ENCODE data around the gene CLIP2.

CLIP2 gene

DNA sequence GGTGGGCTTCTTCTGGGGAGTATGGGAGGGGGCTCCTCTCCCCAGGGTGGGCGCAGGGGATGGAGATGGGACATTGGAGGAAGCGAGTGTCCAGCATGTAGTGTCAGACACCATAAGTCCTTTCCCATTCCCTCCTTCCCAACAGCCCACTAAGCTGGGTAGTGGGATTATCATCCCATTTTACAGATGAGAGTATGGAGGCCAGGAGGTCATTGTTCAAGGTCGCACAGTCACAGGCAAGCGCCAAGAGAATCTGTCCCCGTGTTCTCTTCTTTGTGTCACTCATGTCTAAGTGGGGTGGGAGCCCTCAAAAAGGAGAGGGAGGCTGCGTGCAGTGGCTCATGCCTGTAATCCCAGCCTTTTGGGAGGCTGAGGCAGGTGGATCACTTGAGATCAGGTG is 64.8 kb downstream of the CLIP2 start:
- TF ChIP-seq EP300 (IDR thresholded peaks at IDR 0.05; ENCODE audit: borderline replicate concordance) (no peak), TAF1 (IDR thresholded peaks at IDR 0.05; ENCODE audit: low read depth) (no peak), ZBTB7A (IDR thresholded peaks at IDR 0.05; ENCODE audit: low read depth) (no peak), NFIC (IDR thresholded peaks at IDR 0.05) (no peak), CEBPB (IDR thresholded peaks at IDR 0.05) (no peak), TEAD4 (IDR thresholded peaks at IDR 0.05) (no peak), FOXM1 (IDR thresholded peaks at IDR 0.05; ENCODE audit: borderline replicate concordance, low read depth) (no peak), EGR1 (IDR thresholded peaks at IDR 0.05) (no peak), RAD21 (IDR thresholded peaks at IDR 0.05; ENCODE audit: low read depth) (no peak), CREB1 (IDR thresholded peaks at IDR 0.05; ENCODE audit: low read depth) (no peak), YY1 (IDR thresholded peaks at IDR 0.05; ENCODE audit: low read depth) (no peak)
- TF ChIP-seq, protein P1, sequence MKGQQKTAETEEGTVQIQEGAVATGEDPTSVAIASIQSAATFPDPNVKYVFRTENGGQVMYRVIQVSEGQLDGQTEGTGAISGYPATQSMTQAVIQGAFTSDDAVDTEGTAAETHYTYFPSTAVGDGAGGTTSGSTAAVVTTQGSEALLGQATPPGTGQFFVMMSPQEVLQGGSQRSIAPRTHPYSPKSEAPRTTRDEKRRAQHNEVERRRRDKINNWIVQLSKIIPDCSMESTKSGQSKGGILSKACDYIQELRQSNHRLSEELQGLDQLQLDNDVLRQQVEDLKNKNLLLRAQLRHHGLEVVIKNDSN (IDR thresholded peaks at IDR 0.05): no peak
- TF ChIP-seq, protein P2, sequence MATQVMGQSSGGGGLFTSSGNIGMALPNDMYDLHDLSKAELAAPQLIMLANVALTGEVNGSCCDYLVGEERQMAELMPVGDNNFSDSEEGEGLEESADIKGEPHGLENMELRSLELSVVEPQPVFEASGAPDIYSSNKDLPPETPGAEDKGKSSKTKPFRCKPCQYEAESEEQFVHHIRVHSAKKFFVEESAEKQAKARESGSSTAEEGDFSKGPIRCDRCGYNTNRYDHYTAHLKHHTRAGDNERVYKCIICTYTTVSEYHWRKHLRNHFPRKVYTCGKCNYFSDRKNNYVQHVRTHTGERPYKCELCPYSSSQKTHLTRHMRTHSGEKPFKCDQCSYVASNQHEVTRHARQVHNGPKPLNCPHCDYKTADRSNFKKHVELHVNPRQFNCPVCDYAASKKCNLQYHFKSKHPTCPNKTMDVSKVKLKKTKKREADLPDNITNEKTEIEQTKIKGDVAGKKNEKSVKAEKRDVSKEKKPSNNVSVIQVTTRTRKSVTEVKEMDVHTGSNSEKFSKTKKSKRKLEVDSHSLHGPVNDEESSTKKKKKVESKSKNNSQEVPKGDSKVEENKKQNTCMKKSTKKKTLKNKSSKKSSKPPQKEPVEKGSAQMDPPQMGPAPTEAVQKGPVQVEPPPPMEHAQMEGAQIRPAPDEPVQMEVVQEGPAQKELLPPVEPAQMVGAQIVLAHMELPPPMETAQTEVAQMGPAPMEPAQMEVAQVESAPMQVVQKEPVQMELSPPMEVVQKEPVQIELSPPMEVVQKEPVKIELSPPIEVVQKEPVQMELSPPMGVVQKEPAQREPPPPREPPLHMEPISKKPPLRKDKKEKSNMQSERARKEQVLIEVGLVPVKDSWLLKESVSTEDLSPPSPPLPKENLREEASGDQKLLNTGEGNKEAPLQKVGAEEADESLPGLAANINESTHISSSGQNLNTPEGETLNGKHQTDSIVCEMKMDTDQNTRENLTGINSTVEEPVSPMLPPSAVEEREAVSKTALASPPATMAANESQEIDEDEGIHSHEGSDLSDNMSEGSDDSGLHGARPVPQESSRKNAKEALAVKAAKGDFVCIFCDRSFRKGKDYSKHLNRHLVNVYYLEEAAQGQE (IDR thresholded peaks at IDR 0.05; ENCODE audit: low read depth): no peak
- TF ChIP-seq, protein P3, sequence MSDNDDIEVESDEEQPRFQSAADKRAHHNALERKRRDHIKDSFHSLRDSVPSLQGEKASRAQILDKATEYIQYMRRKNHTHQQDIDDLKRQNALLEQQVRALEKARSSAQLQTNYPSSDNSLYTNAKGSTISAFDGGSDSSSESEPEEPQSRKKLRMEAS (IDR thresholded peaks at IDR 0.05): no peak

DNA sequence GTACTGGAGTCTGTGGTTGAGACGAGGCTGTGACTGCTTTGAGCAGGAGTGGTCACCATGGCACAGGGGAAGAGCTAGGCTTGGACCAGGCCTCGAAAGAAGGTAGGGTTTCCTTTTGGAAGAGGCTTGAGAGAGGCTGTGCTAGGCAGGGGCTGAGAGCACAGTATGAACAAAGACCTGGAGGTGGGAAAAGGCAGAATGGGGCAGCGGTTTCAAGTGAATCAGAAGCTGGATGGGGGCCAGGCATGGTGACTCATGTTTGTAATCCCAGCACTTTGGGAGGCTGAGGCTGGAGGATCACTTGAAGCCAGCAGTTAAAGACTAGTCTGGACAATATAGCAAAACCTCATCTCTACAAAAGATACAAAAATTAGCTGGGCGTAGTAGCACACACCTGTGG is 65.9 kb downstream of the CLIP2 start:
- TF ChIP-seq RAD21 (IDR thresholded peaks at IDR 0.05; ENCODE audit: low read depth): no peak
- no peak for TF ChIP-seq FOXM1 (IDR thresholded peaks at IDR 0.05; ENCODE audit: borderline replicate concordance, low read depth)
- no peak for TF ChIP-seq TCF12 (IDR thresholded peaks at IDR 0.05; ENCODE audit: low read depth)
- TF ChIP-seq, protein P3 (IDR thresholded peaks at IDR 0.05): peak; percentile 41; the same call in 1 of the 2 replicates
- no peak for TF ChIP-seq CEBPB (IDR thresholded peaks at IDR 0.05)
- no peak for TF ChIP-seq YY1 (IDR thresholded peaks at IDR 0.05; ENCODE audit: low read depth)
- TF ChIP-seq, protein P1 (IDR thresholded peaks at IDR 0.05): no peak
- TF ChIP-seq NFIC (IDR thresholded peaks at IDR 0.05): peak; percentile 87
- TF ChIP-seq, protein P2 (IDR thresholded peaks at IDR 0.05; ENCODE audit: low read depth): no peak

DNA sequence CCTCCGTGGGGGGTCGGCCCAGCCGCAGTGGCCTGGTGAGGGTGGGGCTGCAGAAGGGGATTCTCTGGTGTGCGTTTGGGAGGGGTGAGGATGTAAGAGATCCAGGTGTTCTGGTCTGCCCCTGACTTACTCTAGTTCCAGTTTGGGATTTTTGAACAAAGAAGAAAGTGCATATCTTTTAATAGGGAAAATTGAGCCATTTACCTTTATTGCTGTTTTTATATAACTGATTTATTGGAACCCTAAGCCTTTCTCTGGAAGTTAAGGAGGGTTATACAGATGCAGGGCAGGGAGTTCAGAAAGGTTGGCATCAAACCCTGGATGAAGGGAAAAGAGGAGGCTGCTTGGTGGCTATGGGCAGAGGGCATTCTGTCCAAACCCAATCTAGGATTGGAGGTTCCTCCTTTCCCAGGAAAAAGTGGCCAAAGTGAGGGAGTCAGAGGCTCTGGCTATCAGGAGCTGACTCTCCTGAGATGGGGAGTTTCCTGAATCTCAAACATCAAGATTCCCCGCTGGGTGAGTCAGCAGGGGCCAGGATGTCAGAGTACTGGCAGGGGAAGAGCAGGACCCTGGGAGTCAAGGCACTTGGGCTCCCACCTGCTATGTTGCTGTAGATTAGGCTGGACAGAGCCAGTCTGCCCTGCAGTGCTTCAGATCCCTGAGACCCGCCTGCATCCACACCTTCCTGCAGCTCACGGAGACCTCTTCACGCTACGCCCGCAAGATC is 67.5 kb downstream of the CLIP2 start:
- TF ChIP-seq FOXM1 (IDR thresholded peaks at IDR 0.05; ENCODE audit: borderline replicate concordance, low read depth): no peak
- TF ChIP-seq TCF12 (IDR thresholded peaks at IDR 0.05; ENCODE audit: low read depth): no peak
- TF ChIP-seq TEAD4 (IDR thresholded peaks at IDR 0.05): no peak
- no peak for TF ChIP-seq RAD21 (IDR thresholded peaks at IDR 0.05; ENCODE audit: low read depth)
- TF ChIP-seq CREB1 (IDR thresholded peaks at IDR 0.05; ENCODE audit: low read depth): no peak
- TF ChIP-seq EGR1 (IDR thresholded peaks at IDR 0.05): no peak
- TF ChIP-seq, protein P2 (IDR thresholded peaks at IDR 0.05; ENCODE audit: low read depth): no peak
- TF ChIP-seq NFIC (IDR thresholded peaks at IDR 0.05): no peak
- TF ChIP-seq, protein P3 (IDR thresholded peaks at IDR 0.05): no peak
- TF ChIP-seq TAF1 (IDR thresholded peaks at IDR 0.05; ENCODE audit: low read depth): no peak
- TF ChIP-seq EP300 (IDR thresholded peaks at IDR 0.05; ENCODE audit: borderline replicate concordance): no peak
- TF ChIP-seq ZBTB7A (IDR thresholded peaks at IDR 0.05; ENCODE audit: low read depth): no peak
- TF ChIP-seq, protein P1 (IDR thresholded peaks at IDR 0.05): no peak
- TF ChIP-seq CEBPB (IDR thresholded peaks at IDR 0.05): no peak
- no peak for TF ChIP-seq YY1 (IDR thresholded peaks at IDR 0.05; ENCODE audit: low read depth)
